Muscle of back (tissue), 11 donors: Measurements from ENCODE around the gene ZYX. TPM values are rescaled to one million over a fixed set of nuclear protein-coding genes. Genes with fewer than 3 reads are reported as not detected.

Experiments used
- DNase-seq, 3 donors: peaks; one replicate each; pipeline versions ENCODE4 v3.0.0 to v3.0.0-alpha.2; 2013
- polyA plus RNA-seq, 10 donors: library from polyadenylated mRNA; unstranded; fragments of 120-200 nt; gene quantifications; one replicate each; pipeline ENCODE4 v1.2.1, GENCODE V29; 2013; ENCODE audit not compliant: insufficient read length in 10 of 10

Gene ZYX
- polyA plus RNA-seq, 10 donors = 156 to 277 (median 198) TPM

- no peak for DNase-seq
These were observed 20.2 kb upstream of the ZYX start for GRCh38 chr7:143360788-143361551.

- no peak for DNase-seq
These were observed 19.5 kb upstream of the ZYX start for GRCh38 chr7:143361552-143362130.

GRCh38 chr7:143362131-143363015 is 18.8 kb upstream of the ZYX start, which contains the start of gene FAM131B:
TSS of gene FAM131B (minus strand) at chr7:143362713. CDS start at chr7:143362603, 110 bp downstream.
- peak in 1 of 3 donors; percentile 51 for DNase-seq

- no peak for DNase-seq
These were observed 17.9 kb upstream of the ZYX start for GRCh38 chr7:143363016-143363937.

- DNase-seq = no peak
These were observed 13.2 kb upstream of the ZYX start for GRCh38 chr7:143367972-143368371.

- DNase-seq = no peak
These were observed 12.8 kb upstream of the ZYX start for GRCh38 chr7:143368387-143368786.

- no peak for DNase-seq
These were observed 11.2 kb upstream of the ZYX start for GRCh38 chr7:143369678-143370651.

- peak in 1 of 3 donors; percentile 17 for DNase-seq
These were observed 9.1 kb upstream of the ZYX start for GRCh38 chr7:143372070-143372469.

GRCh38 chr7:143373255-143373794 is 7.8 kb upstream of the ZYX start:
- no peak for DNase-seq

GRCh38 chr7:143374561-143374960 is 6.6 kb upstream of the ZYX start:
- no peak for DNase-seq

- no peak for DNase-seq
These were observed 5.7 kb upstream of the ZYX start for GRCh38 chr7:143375298-143376034.

- no peak for DNase-seq
These were observed 4.7 kb upstream of the ZYX start for GRCh38 chr7:143376396-143376795.

- no peak for DNase-seq
These were observed 1.4 kb upstream of the ZYX start for GRCh38 chr7:143379611-143380259.

GRCh38 chr7:143380260-143380645 is 892 bp upstream of the ZYX start:
- peak; percentile 89 to 96 (median 94) for DNase-seq

GRCh38 chr7:143381427-143382125 is 431 bp downstream of the ZYX start:
- peak; percentile 80 to 91 (median 85) for DNase-seq

GRCh38 chr7:143382126-143382790 is 1.1 kb downstream of the ZYX start:
- DNase-seq = no peak
